Measurements from ENCODE around the gene ADAMTS16.

- TF ChIP-seq CTCF (IDR thresholded peaks at IDR 0.05) = no peak
- TF ChIP-seq POLR2A (IDR thresholded peaks at IDR 0.05) = no peak
- no peak for TF ChIP-seq EP300 (IDR thresholded peaks at IDR 0.05)
These were observed 136.9 kb downstream of the ADAMTS16 start for GRCh38 chr5:5276951-5277517.
